Glutamatergic neuron (in vitro differentiated cells): ENCODE results near the gene MORF4L1. TPM values are rescaled to one million over a fixed set of nuclear protein-coding genes. Genes with fewer than 3 reads are reported as not detected.
"Not testable (repeated sequence)": the region's sequence is repeated elsewhere in the genome, so short reads cannot be mapped to it uniquely, and the experiment has no call there.

Source experiments
- DNase-seq: peaks from one replicate; pipeline ENCODE4 v3.0.0; 2022
- H3K27ac Mint-ChIP-seq: one replicate; pipeline ENCODE4 v1.8.0; 2020; ENCODE audit warnings: mild to moderate bottlenecking, mixed read lengths, inconsistent platforms; ENCODE audit not compliant: unreplicated experiment
- H3K27me3 Mint-ChIP-seq: one replicate; pipeline ENCODE4 v1.8.0; 2020; ENCODE audit warnings: mild to moderate bottlenecking, moderate library complexity, mixed read lengths, inconsistent platforms; ENCODE audit not compliant: unreplicated experiment
- H3K36me3 Mint-ChIP-seq: one replicate; pipeline ENCODE4 v1.8.0; 2020; ENCODE audit warnings: mild to moderate bottlenecking, mixed read lengths, inconsistent platforms; ENCODE audit not compliant: unreplicated experiment
- H3K4me1 Mint-ChIP-seq: one replicate; pipeline ENCODE4 v1.8.0; 2020; ENCODE audit warnings: mild to moderate bottlenecking, low read depth, mixed read lengths, inconsistent platforms; ENCODE audit not compliant: unreplicated experiment
- H3K4me3 Mint-ChIP-seq: one replicate; pipeline ENCODE4 v1.8.0; 2020; ENCODE audit warnings: mild to moderate bottlenecking, mixed read lengths, inconsistent platforms; ENCODE audit not compliant: unreplicated experiment
- H3K9me3 Mint-ChIP-seq: one replicate; pipeline ENCODE4 v1.8.0; 2020; ENCODE audit warnings: mild to moderate bottlenecking, moderate library complexity, mixed read lengths, inconsistent platforms; ENCODE audit not compliant: unreplicated experiment
- total RNA-seq: library from RNA; stranded (reverse); fragmentation: NEBNext Ultra II Directional; extraction: Animal tissue kit (Norgen Biotek cat#: 25700); gene quantifications from one replicate; pipeline ENCODE4 v1.2.1, GENCODE V29; 2021; ENCODE audit not compliant: unreplicated experiment
- TF ChIP-seq, protein P1 (sequence below): fragments of 200-600 bp; sonication (generic); IDR thresholded peaks from one replicate; pipeline ENCODE4 v1.5.0; 2021; ENCODE audit not compliant: partially characterized antibody, unreplicated experiment

MORF4L1 gene
- total RNA-seq, 1 donor from 2014 or later: 379 TPM

DNA sequence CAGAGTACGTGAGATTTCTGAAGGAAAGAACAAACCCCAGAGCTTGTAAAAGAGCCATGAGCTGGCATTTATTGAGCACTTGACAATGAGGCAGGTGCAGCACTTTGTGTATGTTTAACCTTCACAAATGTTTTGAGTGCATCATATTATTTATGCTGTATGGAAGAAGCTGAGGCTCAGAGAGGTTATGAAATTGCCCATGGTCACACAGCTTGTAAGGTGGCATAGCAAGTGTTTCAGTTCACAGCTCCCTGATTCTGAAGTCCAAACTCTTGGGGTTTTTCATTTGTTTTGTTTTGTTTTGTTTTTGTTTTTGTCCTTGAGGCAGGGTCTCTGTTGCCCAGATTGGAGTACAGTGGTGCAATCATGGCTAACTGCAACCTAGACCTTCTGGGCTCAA lies 36.4 kb upstream of the MORF4L1 start:
- Mint-ChIP-seq H3K36me3 (no peaks in the 10 kb centered on the region), H3K9me3 (peaks cover 1% of the 10 kb centered on the region), H3K27ac (no peak overlapping the region), H3K27me3 (peaks cover 2% of the 10 kb centered on the region), H3K4me1 (peaks cover 9% of the 10 kb centered on the region), H3K4me3 (no peak overlapping the region)
- TF ChIP-seq, protein P1, sequence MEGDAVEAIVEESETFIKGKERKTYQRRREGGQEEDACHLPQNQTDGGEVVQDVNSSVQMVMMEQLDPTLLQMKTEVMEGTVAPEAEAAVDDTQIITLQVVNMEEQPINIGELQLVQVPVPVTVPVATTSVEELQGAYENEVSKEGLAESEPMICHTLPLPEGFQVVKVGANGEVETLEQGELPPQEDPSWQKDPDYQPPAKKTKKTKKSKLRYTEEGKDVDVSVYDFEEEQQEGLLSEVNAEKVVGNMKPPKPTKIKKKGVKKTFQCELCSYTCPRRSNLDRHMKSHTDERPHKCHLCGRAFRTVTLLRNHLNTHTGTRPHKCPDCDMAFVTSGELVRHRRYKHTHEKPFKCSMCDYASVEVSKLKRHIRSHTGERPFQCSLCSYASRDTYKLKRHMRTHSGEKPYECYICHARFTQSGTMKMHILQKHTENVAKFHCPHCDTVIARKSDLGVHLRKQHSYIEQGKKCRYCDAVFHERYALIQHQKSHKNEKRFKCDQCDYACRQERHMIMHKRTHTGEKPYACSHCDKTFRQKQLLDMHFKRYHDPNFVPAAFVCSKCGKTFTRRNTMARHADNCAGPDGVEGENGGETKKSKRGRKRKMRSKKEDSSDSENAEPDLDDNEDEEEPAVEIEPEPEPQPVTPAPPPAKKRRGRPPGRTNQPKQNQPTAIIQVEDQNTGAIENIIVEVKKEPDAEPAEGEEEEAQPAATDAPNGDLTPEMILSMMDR: no peak
- DNase-seq: no peak

DNA sequence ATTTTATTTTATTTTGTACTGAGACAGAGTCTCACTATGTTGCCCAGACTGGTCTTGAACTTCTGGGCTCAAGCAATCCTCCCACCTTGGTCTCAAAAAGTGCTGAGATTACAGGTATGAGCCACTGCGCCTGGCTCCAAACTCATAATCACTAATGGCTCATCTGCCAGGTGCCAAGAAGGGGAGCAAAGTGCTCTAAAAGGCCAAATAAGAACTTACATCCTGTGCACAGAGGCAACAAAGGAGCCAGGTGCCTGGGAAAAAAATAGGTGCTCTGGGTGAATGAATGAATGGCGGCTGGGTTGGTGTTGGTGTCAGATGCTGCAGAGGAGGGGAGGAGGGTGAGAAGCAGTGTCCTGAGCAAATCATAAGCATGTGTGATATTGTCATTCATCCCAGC lies 35.6 kb upstream of the MORF4L1 start:
- peaks cover 2% of the 10 kb centered on the region for H3K27me3 Mint-ChIP-seq

DNA sequence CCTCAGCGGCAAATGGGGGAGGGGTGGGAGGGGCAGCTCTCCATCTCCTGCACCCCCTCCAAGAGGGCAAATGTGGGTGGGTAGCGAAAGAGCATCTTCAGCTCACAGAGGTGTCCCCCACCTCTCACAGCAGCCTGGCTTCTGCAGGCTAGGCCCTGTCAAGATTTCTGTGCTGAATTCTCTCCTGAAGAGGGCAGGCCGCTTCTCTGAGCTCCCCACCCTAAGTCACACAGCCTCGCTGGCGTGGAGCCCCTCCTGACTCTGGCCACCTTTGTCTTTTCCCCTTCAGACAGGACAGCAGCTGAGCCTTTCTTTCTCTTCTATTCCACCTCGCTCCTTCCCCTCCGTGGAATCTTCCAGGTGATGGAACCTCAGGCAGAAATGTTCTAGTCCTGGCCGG lies 35.1 kb upstream of the MORF4L1 start:
- H3K27me3 Mint-ChIP-seq: peaks cover 2% of the 10 kb centered on the region
- H3K4me1 Mint-ChIP-seq: peaks cover 11% of the 10 kb centered on the region
- no peak overlapping the region for H3K27ac Mint-ChIP-seq
- H3K4me3 Mint-ChIP-seq: no peak overlapping the region
- no peaks in the 10 kb centered on the region for H3K36me3 Mint-ChIP-seq
- TF ChIP-seq, protein P1: no peak
- DNase-seq: no peak
- peaks cover 2% of the 10 kb centered on the region for H3K9me3 Mint-ChIP-seq

More for the DNA sequence above, 35.6 kb upstream of the MORF4L1 start:
- no peak overlapping the region for H3K27ac Mint-ChIP-seq
- H3K4me1 Mint-ChIP-seq: peaks cover 11% of the 10 kb centered on the region
- no peak overlapping the region for H3K4me3 Mint-ChIP-seq
- peaks cover 2% of the 10 kb centered on the region for H3K9me3 Mint-ChIP-seq
- H3K36me3 Mint-ChIP-seq: no peaks in the 10 kb centered on the region
- TF ChIP-seq, protein P1: no peak
- DNase-seq: no peak

DNA sequence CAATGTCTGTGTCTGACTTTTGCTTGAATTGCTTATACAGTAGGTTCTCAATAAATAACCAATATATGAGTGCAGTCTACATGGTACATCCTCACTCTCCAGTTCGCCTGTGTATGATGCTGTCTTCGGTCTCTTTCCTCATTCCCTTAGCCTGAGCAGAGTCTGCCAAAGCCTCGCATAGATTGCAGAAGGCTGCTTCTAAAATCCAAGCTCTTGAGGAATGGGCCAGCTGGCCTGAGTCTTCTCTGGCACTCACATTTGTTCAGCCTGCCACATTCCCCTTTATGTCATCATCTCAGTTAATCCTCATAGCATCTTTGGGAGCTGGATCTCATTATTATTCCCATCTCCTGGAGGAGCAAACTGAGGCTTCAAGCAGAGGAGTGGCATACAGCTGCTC lies 34.2 kb upstream of the MORF4L1 start:
- DNase-seq: no peak
- no peak overlapping the region for H3K27ac Mint-ChIP-seq
- H3K9me3 Mint-ChIP-seq: peaks cover 2% of the 10 kb centered on the region
- H3K36me3 Mint-ChIP-seq: no peaks in the 10 kb centered on the region
- H3K4me1 Mint-ChIP-seq: peaks cover 11% of the 10 kb centered on the region
- TF ChIP-seq, protein P1: no peak
- H3K4me3 Mint-ChIP-seq: no peak overlapping the region
- peaks cover 4% of the 10 kb centered on the region for H3K27me3 Mint-ChIP-seq

DNA sequence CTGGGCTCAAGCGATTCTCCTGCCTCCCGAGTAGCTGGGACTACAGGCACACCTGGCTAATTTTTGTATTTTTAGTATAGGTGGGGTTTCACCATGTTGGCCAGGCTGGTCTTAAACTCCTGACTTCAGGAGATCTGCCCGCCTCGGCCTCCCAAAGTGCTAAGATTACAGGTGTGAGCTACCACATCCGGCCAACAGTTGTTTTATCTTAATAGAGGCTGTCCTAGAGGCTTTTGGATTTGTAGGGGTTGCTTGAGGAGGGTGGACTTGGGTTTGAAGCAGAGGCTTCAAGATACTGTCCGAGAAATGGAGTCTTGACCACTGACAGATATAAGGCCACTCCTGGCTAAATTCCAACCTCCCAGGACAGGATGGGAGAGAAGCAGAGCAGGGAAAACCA lies 33.5 kb upstream of the MORF4L1 start:
- not testable (repeated sequence) for H3K4me3 Mint-ChIP-seq, H3K36me3 Mint-ChIP-seq, DNase-seq, H3K9me3 Mint-ChIP-seq, H3K27ac Mint-ChIP-seq, H3K27me3 Mint-ChIP-seq
- H3K4me1 Mint-ChIP-seq: peaks cover 11% of the 10 kb centered on the region
